H1 (cell line): ENCODE measurements around the gene CFAP157.

ENCODE experiments used
- CHD2 ChIP-seq: IDR thresholded peaks from 2 replicates; pipeline ENCODE4 v1.6.1; 2012; ENCODE audit warnings: low read length, improper control_type of control experiment
- CTCF ChIP-seq, 3 experiments: IDR thresholded peaks; 1 replicate in 2 of 3; 2 replicates in 1 of 3; pipeline versions ENCODE4 v1.5.1 to v1.6.1; 2011; ENCODE audit warnings: low read length in 3 of 3, mild to moderate bottlenecking in 3 of 3, inconsistent platforms in 2 of 3, low read depth in 1 of 3, moderate library complexity in 1 of 3; ENCODE audit not compliant: insufficient read depth in 1 of 3; ENCODE audit errors: control extremely low read depth in 1 of 3
- JUND ChIP-seq: IDR thresholded peaks from 2 replicates; pipeline ENCODE4 v1.6.1; 2011; ENCODE audit warnings: mild to moderate bottlenecking, improper control_type of control experiment, low read length
- POLR2A ChIP-seq, 2 experiments: IDR thresholded peaks; 1 replicate in 1 of 2; 2 replicates in 1 of 2; pipeline ENCODE4 v1.6.1; 2011; ENCODE audit warnings: low read depth in 2 of 2, low read length in 2 of 2, mild to moderate bottlenecking in 2 of 2; ENCODE audit errors: control extremely low read depth in 1 of 2
- SIX5 ChIP-seq: IDR thresholded peaks from 2 replicates; pipeline ENCODE4 v1.6.1; 2011; ENCODE audit warnings: mild to moderate bottlenecking, low read depth, low read length

- TF ChIP-seq POLR2A (IDR thresholded peaks at IDR 0.05; ENCODE audit: control extremely low read depth in 1 of 2, low read depth in 2 of 2, low read length in 2 of 2), result no peak
- no peak for TF ChIP-seq SIX5
- no peak for TF ChIP-seq CHD2
- no peak for TF ChIP-seq CTCF (IDR thresholded peaks at IDR 0.05; ENCODE audit: control extremely low read depth in 1 of 3, insufficient read depth in 1 of 3, low read depth in 1 of 3, low read length in 3 of 3)
- TF ChIP-seq JUND, result no peak
Observed at GRCh38 chr9:127680226-127680625, 26.6 kb upstream of the CFAP157 start.
